SK-MEL-5 (cell line): ENCODE data around the gene STIM2. TPM values are rescaled to one million over a fixed set of nuclear protein-coding genes. Genes with fewer than 3 reads are reported as not detected.
A peak's percentile ranks its signal among the peaks of the same experiment; 100 is the strongest.

Experiments used
- DNase-seq: peaks from one replicate; pipeline ENCODE4 v3.0.0-alpha.2; 2016; ENCODE audit warnings: low read depth, low spot score
- in situ Hi-C: cut with HindIII; loops from 2 replicates; pipeline ENCODE4 v1.10.0; 2016; ENCODE audit warnings: low sequenced_read_pairs, high pct_unique_total_duplicates, low pct_unique_long_range_greater_than_20kb
- total RNA-seq: library from RNA; depleted of rRNA; stranded (reverse); fragments of >200 nt; shearing (Covaris generic); gene quantifications from 2 replicates; pipeline ENCODE4 v1.2.3, GENCODE V29; 2014

The STIM2 gene
- total RNA-seq, 1 experiment from 2014 or later, result 19.7 TPM

GRCh38 chr4:26829018-26829417, 31.6 kb upstream of the STIM2 start:
- in situ Hi-C loops, result no loop called here
- DNase-seq, result no peak

- no peak for DNase-seq
- in situ Hi-C loops, result no loop called here
These were observed 30.6 kb upstream of the STIM2 start for GRCh38 chr4:26830033-26830432.

- no peak for DNase-seq
- in situ Hi-C loops, result no loop called here
These were observed 29.9 kb upstream of the STIM2 start for GRCh38 chr4:26830701-26831100.

GRCh38 chr4:26836539-26836938, 24.1 kb upstream of the STIM2 start:
- DNase-seq, result no peak
- in situ Hi-C loops, result no loop called here

GRCh38 chr4:26837993-26838842, 22.4 kb upstream of the STIM2 start:
- no peak for DNase-seq
- in situ Hi-C loops, result no loop called here

GRCh38 chr4:26839016-26839415, 21.6 kb upstream of the STIM2 start:
- in situ Hi-C loops, result no loop called here
- no peak for DNase-seq

- DNase-seq, result no peak
- in situ Hi-C loops, result no loop called here
These were observed 21.1 kb upstream of the STIM2 start for GRCh38 chr4:26839534-26839951.

- DNase-seq, result no peak
- in situ Hi-C loops, result no loop called here
These were observed 19.9 kb upstream of the STIM2 start for GRCh38 chr4:26840786-26841185.

- DNase-seq, result no peak
- in situ Hi-C loops, result no loop called here
These were observed 17.7 kb upstream of the STIM2 start for GRCh38 chr4:26842911-26843310.

GRCh38 chr4:26850528-26850927, 10.1 kb upstream of the STIM2 start:
- in situ Hi-C loops, result no loop called here
- no peak for DNase-seq

- in situ Hi-C loops, result no loop called here
These were observed 9.5 kb upstream of the STIM2 start for GRCh38 chr4:26851129-26851528.

GRCh38 chr4:26854701-26855100, 5.9 kb upstream of the STIM2 start:
- in situ Hi-C loops, result no loop called here

More at GRCh38 chr4:26851129-26851528, 9.5 kb upstream of the STIM2 start:
- no peak for DNase-seq

GRCh38 chr4:26856906-26857277, 3.7 kb upstream of the STIM2 start:
- in situ Hi-C loops, result no loop called here
- no peak for DNase-seq

More at GRCh38 chr4:26854701-26855100, 5.9 kb upstream of the STIM2 start:
- DNase-seq, result no peak

- peak; percentile 71 for DNase-seq
- in situ Hi-C loops, result no loop called here
These were observed 3.2 kb upstream of the STIM2 start for GRCh38 chr4:26857278-26858034.

GRCh38 chr4:26858035-26858918, 2.4 kb upstream of the STIM2 start:
- in situ Hi-C loops, result no loop called here
- no peak for DNase-seq

- in situ Hi-C loops, result no loop called here
These were observed 1.7 kb upstream of the STIM2 start for GRCh38 chr4:26858947-26859401.

GRCh38 chr4:26859762-26860156, 882 bp upstream of the STIM2 start:
- in situ Hi-C loops, result no loop called here
- no peak for DNase-seq

More at GRCh38 chr4:26858947-26859401, 1.7 kb upstream of the STIM2 start:
- no peak for DNase-seq

- DNase-seq, result peak; percentile 35
- in situ Hi-C loops, result no loop called here
These were observed 337 bp downstream of the STIM2 start for GRCh38 chr4:26860922-26861433.
